ENCODE results near the gene COG1.

Gene COG1

DNA sequence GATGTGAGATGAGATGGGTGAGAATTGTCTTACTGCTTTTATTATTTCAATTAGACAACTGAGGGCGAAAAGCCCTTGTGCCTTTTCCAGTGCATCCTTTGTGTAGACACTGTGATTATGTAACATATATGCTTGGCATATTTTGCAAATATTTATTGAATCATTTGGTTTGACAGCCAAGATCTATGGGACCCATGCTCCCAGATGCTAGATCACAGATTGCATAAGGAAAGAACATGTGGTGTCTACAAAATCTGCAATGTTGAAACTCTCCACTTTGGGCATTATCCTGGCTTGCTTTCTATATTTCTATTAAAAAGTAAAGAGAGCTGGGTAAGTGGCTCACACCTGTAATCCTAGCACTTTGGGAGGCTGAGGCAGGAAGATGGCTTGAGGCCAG lies 4.8 kb upstream of the COG1 start:
- Histone ChIP-seq H3K9ac (no peak overlapping the region), H3K4me3 (ENCODE audit: low read depth, low read length) (no peak overlapping the region), H3K36me3 (ENCODE audit: control insufficient read depth, insufficient read depth, low read length) (no peaks in the 10 kb centered on the region), H3K79me2 (no peaks in the 10 kb centered on the region), H3K4me1 (peaks cover 8% of the 10 kb centered on the region), H3K27me3 (ENCODE audit: control insufficient read depth, insufficient read depth, low read length) (no peaks in the 10 kb centered on the region), H3K4me2 (ENCODE audit: low read length) (no peak overlapping the region), H2AFZ (no peak overlapping the region), H3K27ac (no peak overlapping the region), H3K9me3 (ENCODE audit: control insufficient read depth, low read length) (no peaks in the 10 kb centered on the region)
- TF ChIP-seq, protein P1, sequence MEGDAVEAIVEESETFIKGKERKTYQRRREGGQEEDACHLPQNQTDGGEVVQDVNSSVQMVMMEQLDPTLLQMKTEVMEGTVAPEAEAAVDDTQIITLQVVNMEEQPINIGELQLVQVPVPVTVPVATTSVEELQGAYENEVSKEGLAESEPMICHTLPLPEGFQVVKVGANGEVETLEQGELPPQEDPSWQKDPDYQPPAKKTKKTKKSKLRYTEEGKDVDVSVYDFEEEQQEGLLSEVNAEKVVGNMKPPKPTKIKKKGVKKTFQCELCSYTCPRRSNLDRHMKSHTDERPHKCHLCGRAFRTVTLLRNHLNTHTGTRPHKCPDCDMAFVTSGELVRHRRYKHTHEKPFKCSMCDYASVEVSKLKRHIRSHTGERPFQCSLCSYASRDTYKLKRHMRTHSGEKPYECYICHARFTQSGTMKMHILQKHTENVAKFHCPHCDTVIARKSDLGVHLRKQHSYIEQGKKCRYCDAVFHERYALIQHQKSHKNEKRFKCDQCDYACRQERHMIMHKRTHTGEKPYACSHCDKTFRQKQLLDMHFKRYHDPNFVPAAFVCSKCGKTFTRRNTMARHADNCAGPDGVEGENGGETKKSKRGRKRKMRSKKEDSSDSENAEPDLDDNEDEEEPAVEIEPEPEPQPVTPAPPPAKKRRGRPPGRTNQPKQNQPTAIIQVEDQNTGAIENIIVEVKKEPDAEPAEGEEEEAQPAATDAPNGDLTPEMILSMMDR (IDR thresholded peaks at IDR 0.05), result no peak

DNA sequence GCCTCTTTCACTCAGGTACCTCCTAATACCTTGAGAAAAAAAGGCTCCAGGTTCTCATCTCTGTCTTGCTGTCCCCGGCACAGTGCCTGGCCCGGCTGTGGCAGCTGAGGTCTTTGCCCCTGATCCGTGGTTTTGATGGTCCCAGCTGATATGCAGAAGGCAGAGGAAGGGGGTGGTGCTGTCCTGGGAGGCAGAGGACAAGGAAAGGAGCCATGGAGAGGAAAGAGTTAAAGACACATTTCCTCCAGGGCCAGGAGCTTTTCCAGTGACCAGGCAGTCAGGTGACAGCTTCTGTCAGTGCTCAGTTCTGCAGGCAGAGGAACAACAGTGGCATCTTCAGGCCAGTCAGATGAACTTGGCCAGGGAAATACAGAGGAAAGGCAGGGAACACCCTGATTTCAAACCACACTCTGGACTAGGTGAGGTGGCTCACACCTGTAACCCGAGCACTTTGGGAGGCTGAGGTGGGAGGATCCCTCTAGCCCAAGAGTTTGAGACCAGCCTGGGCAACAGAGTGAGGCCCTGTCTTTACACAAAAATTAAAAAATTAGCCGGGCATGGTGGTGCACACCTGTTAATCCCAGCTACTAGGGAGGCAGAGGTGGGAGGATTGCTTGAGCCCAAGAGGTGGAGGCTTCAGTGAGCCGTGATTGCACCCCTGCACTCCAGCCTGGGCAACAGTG lies 3.3 kb upstream of the COG1 start:
- no peaks in the 10 kb centered on the region for H3K27me3 ChIP-seq (ENCODE audit: control insufficient read depth, insufficient read depth, low read length)
- H3K36me3 ChIP-seq (ENCODE audit: control insufficient read depth, insufficient read depth, low read length), result no peaks in the 10 kb centered on the region
- H3K27ac ChIP-seq, result no peak overlapping the region
- no peak overlapping the region for H3K4me2 ChIP-seq (ENCODE audit: low read length)
- H3K4me1 ChIP-seq, result peaks cover 8% of the 10 kb centered on the region
- no peak overlapping the region for H3K4me3 ChIP-seq (ENCODE audit: low read depth, low read length)
- TF ChIP-seq, protein P1 (IDR thresholded peaks at IDR 0.05), result peak; percentile 48
- H3K79me2 ChIP-seq, result peaks cover 6% of the 10 kb centered on the region
- H3K9ac ChIP-seq, result no peak overlapping the region
- no peaks in the 10 kb centered on the region for H3K9me3 ChIP-seq (ENCODE audit: control insufficient read depth, low read length)
- H2AFZ ChIP-seq, result peak overlapping the region; percentile 47

DNA sequence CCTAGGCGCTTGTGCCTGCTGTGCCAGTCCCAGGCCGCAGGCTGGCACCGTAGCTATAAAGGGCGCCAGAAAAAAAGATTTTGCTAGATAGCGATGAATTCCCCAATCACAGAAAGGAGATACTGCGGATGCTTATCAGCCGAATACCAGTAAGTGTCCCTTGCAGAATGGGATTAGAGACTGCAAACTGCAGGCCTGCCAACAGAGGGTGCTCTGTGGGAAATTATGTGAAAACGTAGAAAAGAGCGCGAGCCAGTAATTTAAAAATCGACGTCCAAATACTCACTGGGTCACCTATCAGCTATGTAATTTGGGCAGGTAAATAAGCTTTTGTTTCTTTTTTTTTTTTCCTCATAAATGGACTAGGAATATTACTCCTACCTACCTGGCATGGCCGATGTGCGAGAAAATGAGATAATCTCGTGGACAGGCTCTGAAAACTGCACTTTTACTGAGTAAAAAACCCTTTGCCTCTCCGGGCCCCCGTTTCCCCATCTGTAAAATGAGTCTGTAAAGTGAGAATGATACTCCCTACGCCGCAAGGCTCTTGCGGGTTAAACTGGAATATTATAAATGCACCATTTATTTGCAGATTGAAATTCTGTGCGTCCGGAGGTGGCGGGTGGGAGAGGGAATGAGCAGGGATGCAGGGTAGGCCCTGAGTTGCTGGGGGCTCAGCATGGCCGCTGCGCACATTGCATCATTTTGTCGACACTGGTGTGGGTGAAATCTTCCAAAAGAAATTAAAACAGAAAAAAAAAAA lies 1.2 kb upstream of the COG1 start:
- TF ChIP-seq, protein P1 (IDR thresholded peaks at IDR 0.05), result peak; percentile 90
- Histone ChIP-seq H3K9me3 (ENCODE audit: control insufficient read depth, low read length) (no peaks in the 10 kb centered on the region), H3K27ac (peak overlapping the region; percentile 82)

DNA sequence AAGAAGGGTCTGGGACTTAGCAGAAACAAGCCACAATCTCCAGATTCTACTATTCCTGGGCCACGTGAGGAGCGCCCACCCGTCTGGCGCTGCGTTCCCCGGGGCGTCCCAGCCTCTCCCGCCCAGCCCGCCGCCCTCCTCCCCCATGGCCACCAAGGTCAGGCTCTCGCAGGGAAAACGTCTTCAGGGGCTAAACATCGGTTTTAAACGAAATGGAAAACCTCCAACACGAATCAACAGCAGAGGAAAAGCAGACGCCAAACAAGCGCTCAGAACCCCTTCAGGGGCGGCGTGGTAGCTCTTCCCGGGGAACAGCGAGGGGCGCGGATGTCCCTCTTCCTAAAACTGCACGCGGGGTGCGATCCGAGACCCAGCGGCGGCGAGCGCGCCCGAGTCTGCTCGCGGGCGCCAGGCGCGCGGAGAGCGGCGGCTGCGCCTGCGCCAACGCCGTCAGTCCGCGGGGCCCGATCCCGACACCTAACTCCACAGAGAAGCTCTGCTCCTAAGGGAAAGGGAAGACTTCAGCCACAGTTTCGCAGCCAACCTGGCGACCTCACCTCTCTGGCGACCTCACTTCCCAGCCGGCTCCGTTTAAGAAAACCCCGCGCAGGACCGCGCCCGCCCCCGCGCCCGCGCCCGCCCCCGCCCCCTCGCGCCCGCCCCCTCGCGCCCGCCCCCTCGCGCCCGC lies 505 bp upstream of the COG1 start:
- peaks cover 6% of the 10 kb centered on the region for H3K79me2 ChIP-seq
- no peaks in the 10 kb centered on the region for H3K9me3 ChIP-seq (ENCODE audit: control insufficient read depth, low read length)
- peak overlapping the region; percentile 81 for H2AFZ ChIP-seq
- peak overlapping the region; percentile 82 for H3K27ac ChIP-seq
- peak overlapping the region; percentile 13 for H3K9ac ChIP-seq
- H3K36me3 ChIP-seq (ENCODE audit: control insufficient read depth, insufficient read depth, low read length), result no peaks in the 10 kb centered on the region
- no peaks in the 10 kb centered on the region for H3K27me3 ChIP-seq (ENCODE audit: control insufficient read depth, insufficient read depth, low read length)
- peaks cover 8% of the 10 kb centered on the region for H3K4me1 ChIP-seq
- peak overlapping the region; percentile 68 for H3K4me3 ChIP-seq (ENCODE audit: low read depth, low read length)
- TF ChIP-seq, protein P1 (IDR thresholded peaks at IDR 0.05), result no peak
- peak overlapping the region; percentile 76 for H3K4me2 ChIP-seq (ENCODE audit: low read length)

More for the DNA sequence above, 1.2 kb upstream of the COG1 start:
- Histone ChIP-seq H3K4me1 (peaks cover 8% of the 10 kb centered on the region), H3K4me3 (ENCODE audit: low read depth, low read length) (peak overlapping the region; percentile 38), H3K4me2 (ENCODE audit: low read length) (peak overlapping the region; percentile 76), H2AFZ (peak overlapping the region; percentile 81), H3K9ac (no peak overlapping the region), H3K36me3 (ENCODE audit: control insufficient read depth, insufficient read depth, low read length) (no peaks in the 10 kb centered on the region), H3K79me2 (peaks cover 6% of the 10 kb centered on the region), H3K27me3 (ENCODE audit: control insufficient read depth, insufficient read depth, low read length) (no peaks in the 10 kb centered on the region)
